Activated CD8-positive, alpha-beta memory T cell treated with anti-CD3 and anti-CD28 coated beads, Interleukin-2, amount 50 U/mL, for 24 hours (primary cell): Measurements from ENCODE around the gene MRPL44.
"Not testable (repeated sequence)": the region's sequence is repeated elsewhere in the genome, so short reads cannot be mapped to it uniquely, and the experiment has no call there.

Experiments
- DNase-seq: peaks from one replicate; pipeline ENCODE4 v3.0.0-alpha.2; 2020; ENCODE audit errors: extremely low read depth

Gene MRPL44

DNA sequence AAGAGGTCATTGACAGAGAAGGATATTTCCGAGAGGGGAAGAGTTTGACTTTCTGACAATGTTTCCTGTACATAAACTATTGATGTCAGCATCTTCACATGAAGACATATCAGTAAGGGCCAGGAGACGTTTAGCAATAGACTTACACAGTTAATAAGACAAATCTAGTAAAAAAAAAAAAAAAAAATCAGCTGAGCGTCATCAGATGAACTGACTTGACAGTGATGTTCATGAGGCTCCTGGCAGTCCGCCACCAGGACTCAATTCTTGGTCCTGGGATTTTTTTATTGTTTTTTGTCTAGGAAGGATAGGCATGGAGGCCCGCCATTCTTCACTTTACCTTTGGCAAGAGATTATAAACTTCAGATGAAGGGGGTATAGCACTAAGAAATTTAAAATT lies 14.5 kb downstream of the MRPL44 start:
- no peak for DNase-seq

DNA sequence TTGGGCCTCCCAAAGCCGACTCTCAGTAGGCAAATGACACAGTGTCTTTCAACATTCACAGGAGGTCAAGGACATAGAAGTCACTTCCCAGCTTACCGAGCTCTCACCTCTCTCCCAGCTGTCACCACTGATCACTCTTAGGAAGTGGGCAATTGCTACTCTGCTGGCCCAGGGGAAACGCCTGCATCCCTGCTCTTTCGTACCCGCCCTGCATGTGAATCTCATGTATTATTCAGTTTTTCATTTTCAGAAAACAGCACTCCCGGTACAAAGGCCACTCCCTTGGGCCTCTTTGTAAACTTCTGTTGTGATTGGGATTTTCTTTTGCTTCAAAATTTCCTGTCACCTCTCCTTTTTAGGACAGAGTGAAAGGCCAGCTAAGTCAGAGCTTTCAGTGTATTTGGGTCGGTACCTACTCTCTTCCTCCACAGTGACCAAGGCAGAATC lies 15.4 kb downstream of the MRPL44 start:
- no peak for DNase-seq

DNA sequence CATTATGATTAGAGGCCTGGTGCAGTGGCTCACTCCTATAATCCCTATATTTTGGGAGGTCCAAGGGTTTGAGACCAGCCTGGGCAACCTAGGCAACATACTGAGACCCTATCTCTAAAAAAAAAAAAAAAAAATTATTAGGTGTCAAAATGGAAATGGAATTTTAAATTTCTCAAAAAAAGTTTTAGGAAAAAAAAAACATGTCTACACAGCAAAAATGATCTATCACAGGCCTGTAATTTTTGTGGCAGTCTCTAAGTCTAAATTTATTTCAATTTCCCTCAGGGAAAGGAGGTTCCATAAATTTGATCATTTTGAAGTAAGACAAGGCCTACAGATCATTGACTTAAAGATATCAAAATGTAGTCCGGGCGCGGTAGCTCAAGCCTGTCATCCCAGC lies 16.3 kb downstream of the MRPL44 start:
- DNase-seq = no peak

DNA sequence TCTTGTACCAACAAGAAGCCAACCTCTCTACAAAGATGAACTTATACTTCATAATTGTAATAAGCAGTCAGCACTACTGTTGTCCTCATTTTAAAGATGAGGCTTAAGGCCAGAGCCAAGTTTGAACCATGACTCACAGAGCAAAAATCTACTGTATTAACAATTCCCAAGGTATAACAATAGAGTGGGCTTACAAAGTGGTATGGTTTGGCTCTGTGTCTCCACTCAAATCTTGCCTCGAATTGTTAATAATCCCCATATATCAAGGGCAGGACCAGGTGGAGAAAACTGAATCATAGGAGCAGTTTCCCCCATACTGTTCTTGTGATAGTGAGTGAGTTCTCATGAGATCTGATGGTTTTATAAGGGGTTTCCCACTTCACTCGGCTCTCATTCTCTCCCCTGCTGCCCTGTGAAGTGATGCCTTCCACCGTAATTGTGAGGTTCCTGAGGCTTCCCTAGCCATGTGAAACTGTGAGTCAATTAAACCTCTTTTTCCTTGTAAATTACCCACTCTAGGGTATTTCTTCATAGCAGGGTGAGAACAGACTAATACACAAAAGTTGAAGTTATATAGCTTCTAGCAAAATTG lies 19.5 kb downstream of the MRPL44 start:
- DNase-seq = no peak

DNA sequence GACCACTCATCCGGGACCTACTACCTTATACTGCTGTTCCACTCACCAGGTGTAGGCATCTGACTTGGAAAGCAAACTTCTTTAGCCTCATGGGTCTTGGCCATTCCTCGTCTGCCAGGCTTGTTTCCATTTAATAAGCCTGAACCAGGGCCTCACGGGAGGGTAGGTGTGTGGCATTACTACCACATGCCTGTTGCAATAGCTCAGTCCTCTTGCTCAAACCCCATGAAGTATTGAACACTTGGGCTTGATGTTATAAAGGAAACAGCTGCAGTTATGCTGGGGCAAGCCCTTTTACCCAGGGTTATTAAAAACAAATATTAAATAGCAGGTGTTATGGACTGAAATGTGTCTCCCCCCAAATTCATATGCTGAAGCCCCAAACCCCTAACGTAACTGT lies 21.2 kb downstream of the MRPL44 start:
- no peak for DNase-seq

DNA sequence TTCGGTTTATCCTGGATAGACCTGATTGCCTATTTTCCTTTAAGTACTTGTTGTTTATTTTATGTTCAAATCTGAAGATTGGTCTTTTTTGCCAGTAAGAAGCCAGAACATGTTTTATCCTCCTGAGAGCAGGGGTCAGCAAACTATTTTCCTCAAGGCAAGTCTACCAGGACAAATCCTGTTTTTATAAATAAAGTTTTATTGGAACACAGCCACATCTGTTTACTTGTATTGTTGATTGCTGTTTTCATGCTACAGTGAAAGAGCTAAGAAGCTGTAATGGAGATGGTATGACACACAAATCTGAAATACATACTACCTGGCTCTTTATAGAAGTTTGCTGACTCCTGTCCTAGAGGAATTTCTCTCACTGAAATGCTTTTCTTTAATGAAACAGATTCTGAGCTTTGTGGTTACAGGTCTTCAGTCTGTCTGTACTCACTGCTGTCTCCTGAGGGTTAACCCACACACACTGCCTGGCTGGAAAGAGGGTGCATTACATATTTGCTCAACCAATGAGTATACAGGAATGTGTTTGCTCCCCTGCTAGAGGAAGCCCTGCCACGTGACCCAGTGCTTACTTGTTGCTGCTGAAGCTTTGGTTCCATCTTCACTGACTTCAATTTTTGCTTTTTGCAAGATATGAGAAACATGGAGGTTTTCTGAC lies 22.6 kb downstream of the MRPL44 start:
- DNase-seq = no peak

DNA sequence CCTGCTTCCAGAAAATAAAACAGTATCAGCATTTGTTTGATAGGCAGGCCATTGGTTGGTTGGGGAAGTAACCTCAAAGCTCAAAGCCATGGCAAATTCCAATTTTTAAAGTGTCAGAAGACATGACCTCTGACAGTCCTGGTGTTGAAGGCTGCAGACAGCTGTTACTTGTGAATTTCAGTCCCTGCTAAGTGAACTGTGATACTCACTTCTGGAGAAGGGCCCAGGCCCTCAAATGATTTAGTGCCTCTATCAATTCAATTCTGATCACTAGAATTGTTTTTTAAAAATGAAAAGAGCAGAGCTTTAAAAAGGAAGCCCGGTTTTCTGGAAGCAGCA lies 23.1 kb downstream of the MRPL44 start:
- no peak for DNase-seq

DNA sequence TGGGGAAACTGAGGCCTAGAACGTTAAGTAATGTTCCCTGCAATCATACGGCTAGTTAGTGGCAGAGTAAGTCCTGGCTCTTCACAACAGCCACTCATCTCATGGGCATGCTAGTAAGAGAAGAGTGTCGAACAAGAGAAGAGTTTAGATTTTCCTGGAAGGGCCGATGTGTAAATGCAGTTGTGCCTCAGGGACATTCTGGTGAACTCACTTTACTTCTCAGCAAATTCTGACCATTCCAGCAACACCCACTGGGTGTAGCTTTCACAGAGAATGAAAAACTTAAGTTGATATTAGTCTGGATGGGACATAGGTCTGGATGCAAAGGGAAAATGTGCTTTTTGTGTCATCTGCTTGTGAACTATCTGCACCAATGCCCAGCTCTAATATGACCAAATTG lies 23.5 kb downstream of the MRPL44 start:
- no peak for DNase-seq

DNA sequence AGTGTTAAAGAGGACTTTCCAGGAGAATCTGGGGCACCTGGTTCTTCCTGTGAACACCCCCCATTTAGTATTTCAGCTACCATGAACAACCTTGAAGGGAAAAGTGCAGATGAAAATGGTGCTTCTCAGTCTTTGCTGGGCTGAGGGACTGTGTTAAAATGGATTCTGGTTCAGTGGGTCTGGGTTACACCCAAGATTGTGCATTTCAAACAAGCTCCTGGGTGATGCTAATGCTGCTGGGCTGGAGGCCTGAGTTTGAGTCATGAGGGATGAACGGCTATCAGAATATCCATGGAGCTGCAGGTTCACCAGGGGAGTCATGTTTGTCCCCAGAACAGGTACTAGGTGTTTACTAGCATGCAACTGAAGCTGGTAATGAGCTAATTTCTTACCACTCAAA lies 24.0 kb downstream of the MRPL44 start:
- no peak for DNase-seq

DNA sequence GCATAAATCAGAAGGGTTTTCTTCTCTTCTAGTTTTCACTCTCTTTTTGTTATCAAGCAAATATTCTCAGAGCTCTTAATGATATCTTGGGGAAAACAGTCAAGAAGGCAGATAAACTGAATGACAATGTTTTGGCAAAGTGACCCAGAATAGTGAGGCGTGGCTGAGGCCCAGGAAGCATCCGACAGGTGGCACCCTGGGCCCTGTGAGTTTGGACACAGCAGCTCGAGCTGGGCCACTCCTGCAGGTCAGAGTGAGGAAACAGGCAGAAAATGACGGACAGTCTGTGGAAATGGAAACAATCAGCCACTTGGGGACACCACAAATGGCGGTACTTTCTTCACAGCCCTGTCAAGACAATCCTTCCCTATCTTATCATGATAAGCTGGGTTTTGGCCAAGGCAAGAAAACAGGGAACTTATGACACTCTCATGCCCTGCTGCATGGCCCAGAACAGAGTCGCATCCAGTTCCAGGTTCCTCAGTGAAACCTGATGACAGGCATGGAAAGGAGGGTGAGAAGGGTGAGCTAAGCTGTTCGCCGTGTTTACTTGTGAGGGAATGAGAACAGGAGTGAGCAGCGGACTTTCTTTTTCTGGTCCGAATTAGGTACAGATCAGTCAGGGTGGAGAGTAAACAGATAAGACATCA lies 32.1 kb downstream of the MRPL44 start:
- DNase-seq = no peak

DNA sequence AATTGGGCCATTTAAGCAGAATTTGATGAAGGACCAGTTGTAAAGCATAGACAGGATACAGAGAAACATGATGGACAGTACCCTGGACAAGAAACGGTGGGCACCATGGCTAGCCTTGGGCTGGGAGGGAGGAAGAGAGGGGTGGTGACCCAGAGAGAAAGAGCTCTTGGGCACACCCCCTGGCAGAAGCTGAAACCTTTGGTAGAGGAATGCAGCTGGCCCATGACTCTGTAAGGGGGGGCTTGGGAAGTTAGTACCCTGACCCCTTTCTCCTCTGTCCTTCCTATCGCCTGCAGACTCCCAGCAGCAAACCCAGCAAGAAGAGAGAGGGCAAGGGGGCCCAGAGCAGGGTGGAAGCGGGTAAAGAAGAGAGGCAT lies 32.6 kb downstream of the MRPL44 start:
- no peak for DNase-seq

DNA sequence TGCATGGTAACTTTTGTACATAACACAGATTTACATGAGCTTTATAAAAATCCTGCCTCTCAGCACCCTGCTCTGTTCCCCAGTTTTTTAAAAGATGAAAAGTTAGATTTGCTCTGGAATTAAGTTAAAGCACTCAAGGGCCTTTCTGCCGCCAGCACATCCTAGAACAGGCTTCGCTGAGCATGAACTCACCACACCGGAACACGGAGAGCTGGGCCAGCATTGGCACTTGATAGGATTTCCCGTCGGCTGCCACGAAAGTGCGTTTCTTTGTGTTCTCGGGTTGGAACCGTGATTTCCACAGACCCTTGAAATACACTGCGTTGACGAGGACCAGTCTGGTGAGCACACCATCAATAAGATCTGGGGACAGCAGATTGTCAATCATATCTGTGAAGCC lies 34.3 kb downstream of the MRPL44 start:
- no peak for DNase-seq

DNA sequence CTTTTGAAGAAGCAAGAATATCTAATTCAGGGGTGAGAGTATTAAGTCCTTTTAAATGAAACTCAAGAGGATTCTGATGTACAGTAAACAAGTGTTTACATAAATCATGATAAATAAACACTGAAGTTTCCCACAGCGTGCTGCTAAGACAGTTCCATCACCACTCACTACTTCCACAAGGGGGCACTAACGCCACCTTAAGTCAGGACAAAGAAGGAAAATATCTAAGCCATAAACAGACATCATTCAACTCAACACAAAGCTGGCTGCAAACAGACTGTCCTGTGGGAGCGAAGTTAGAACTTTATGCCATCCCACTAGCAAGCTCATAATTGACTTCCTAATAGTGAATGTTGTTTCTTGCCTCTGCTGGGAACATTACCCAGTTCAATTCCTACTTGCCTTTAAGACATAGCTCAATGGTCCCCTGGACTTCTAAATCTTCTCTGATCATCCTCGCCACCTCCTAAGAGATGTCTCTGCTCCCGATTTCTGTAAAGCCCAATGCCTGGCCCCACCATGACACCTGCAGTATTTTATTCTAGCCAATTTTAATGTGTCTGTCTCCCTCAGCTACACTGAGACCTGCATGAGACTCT lies 36.5 kb downstream of the MRPL44 start:
- DNase-seq = peak; percentile 12

DNA sequence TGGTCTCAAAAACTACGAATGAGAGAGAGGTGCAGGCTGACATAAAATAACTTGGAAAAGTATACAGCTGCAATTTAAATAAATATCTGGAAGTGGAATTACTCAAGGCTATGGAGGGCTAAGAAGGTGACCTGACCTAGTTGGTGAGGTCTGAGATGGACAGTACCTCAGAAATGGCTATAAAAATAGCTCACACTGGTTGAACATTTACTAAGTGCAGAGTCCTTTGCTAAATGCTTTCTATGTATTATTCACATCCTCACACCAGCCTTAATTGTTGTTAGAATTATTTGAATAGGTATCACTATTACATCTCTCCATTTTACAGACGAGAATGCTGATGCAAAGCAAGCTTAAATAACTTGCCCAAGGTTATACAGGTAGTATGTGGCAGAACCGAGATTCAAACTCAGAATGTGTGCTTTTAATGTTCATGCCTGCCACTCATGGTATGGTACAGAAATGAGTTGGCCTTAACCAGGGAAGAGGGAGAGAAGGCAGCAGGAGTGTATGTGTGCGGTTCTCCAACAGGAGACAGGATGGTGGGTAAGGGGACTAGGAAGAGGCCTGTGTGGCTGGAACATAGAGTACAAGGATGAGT lies 37.4 kb downstream of the MRPL44 start:
- DNase-seq = no peak

DNA sequence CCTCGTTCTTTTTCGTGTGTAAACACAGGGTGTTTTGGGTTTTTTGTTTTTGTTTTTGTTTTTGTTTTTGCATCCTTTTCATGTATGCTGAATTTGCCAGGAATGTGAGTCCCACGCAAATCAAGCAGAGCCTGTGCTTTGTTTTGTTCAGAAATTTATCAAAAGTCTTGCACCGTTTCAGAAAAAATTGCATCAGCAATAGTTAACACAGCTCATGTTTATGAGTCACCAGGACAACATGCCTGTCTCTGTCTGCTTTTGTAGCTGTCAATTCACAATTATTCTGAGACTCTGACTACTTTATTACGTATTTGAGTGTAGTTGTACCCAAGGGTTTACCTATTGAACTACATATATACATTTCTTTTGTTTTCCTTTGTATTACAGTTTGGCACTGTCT lies 38.3 kb downstream of the MRPL44 start:
- DNase-seq = no peak

DNA sequence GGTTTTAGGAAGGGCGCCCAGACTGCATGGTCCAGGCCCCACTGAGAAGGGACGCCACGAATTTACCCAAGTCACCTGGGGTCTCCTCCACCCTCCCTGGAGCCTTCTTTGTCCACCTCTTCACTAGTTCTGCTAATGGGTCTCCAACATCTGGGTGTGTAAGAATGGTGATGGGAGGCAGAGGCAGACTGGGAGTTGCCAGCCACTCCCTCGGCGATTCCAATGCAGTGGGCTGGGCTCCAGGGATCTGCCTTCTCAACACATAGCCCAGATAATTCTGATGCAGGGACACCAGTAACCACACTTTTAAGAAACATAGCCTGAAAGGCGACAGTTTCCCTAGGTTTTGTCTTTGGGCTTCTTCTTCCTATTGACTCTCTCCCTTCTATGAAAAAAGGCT lies 39.1 kb downstream of the MRPL44 start:
- DNase-seq = no peak

DNA sequence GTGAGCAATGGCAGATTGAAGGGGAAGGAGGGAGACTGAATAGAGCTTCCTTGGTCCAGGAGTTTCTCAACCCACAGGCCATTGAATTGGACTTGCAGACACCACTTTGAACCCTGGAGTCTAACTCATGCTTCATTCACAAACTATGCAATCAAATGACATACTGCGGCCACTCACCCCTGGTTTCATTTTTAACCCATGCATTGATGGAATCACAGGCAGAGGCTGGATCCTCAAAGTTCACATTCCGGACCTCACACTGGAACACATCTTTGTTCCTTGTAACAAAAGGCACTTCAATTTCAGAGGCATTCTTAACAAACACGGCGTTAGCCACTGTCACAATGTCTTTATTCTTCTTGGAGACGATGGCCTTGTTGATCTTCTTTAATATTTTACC lies 40.7 kb downstream of the MRPL44 start:
- no peak for DNase-seq

DNA sequence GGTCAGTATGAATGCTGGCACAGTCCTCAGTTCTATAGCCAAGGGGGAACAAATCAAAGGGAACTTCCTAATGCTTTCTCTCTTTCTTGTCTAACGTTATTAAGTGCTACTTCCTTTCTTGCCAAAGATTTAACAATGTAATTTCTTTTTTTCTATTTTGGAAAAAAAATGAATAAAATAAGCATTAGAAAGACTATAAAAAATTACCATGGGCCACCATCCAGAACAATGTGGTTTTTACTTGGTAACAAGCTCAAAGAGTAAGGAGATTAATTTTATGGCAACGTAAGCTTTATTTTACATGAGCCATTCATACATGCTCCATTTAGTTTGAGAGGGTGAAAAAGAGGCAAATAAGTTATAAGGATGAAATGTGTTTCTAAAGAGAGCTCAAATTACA lies 41.7 kb downstream of the MRPL44 start:
- no peak for DNase-seq

DNA sequence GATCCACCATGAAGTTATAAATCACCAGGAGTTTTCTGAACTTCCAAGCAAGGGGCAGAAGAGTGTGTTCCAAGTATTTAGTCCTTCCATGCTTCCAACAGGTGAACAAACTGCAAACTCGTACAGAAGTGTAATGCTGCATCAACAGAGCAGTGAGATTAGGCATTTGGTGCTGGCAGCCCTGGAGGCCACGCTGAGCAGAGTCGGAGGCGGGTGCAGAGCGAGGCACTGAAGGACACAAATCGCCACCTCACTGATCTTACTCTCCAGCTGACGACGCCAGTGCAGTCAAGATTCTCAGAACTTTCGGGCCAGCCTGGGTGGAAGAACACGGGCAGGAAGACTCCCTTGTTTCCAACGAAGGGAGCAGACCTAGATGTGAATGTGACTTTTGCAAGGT lies 42.6 kb downstream of the MRPL44 start:
- DNase-seq = no peak

DNA sequence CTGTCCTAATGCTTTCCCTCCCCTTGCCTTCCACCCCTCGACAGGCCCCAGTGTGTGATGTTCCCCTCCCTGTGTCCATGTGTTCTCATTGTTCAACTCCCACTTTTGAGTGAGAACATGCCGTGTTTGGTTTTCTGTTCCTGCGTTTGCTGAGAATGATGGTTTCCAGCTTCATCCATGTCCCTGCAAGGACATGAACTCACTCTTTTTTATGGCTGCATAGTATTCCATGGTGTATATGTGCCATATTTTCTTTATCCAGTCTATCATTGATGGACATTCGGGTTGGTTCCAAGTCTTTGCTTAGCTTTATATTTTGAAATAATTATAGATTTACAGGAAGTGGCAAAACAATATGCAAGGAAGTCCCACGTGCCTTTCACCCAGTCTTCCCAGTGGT lies 43.4 kb downstream of the MRPL44 start:
- DNase-seq = not testable (repeated sequence)

DNA sequence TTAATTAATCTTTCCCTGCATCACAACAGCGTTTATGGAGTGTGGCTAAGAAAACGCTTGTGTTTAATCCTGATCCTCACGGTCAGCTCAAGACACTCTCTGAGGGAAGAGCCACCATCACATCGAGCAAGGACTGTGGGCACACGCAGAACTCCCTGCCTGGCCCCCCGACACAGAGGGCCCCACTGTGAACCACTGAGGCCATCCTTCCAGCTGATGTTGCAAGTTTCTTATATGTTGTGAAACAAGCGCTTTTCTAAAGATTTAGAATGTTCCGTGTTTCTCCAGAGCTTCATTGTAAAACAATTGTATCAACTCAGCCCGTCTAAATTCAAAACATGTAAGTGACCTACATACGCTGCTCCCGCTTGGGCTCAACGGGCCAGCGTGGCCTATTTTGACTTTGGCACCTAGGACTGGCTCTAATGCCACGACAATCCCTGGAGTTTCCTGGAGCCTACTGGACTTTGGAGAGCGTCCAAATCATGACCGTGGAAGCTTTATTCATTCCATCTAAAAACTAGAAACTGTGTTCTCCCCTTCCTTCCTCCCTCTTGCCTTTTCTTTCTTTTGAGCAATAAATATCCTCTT lies 46.9 kb downstream of the MRPL44 start:
- DNase-seq = no peak

DNA sequence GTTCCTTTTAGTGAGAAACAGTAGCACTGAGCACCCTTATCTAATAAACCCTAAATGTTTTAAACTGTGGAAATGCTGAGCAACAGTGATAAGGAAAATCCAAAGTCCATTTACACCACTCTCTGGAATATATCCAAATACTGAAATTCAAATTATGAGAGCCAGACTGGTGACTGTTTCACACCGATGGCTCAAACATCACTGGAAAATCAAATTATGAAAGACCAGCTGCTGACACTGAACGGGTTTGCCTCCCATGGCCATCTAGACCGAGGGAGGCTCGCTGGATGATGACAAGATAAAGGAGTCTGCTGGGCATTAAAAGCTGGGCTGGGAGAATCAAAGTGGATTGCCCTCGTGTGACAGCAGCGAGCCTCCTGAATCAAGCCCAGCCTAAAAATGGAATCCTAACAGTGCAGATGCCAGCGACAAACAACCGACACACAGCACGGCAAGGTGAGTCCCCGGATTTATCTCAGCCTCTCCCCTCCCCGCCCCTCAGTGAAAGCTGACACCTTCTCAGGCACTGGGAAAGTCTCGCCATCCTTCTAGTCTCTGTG lies 51.5 kb downstream of the MRPL44 start:
- no peak for DNase-seq
